ENCODE measurements around the gene VGLL4.

VGLL4 gene

DNA sequence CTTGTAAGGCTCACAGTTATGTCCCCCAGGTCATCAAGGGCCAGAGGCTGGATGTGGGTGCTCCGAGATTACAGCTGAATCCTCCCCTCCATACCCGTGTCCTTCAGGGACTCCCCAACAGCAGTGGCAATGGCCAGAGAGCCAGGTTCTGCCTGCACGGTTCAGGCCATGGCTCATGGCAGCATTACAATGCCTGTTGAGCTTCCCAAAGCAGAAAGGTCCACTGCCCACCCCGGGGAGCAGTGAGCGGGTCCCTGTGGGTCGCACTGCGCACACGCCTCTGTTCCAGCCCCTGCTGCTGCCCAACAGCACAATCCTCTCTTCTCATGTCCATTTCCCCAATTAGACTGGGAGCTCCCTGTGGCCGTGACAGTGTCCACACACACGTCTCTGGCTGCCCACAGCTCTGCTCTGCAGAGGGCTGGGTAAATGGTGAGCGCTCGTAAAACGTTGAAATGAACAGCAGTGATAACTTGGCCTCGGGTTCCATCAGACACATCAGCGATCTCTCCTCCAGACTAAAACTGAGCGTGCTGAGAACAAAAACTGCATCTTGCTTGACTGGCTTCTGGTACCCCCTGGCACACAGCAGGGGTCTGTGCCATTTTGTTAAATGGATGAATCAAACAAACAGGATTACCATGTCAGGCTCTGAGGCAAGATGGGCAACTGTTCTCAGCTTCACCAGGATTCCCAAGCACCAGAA lies 80.4 kb downstream of the VGLL4 start:
- DNase-seq = no peak

DNA sequence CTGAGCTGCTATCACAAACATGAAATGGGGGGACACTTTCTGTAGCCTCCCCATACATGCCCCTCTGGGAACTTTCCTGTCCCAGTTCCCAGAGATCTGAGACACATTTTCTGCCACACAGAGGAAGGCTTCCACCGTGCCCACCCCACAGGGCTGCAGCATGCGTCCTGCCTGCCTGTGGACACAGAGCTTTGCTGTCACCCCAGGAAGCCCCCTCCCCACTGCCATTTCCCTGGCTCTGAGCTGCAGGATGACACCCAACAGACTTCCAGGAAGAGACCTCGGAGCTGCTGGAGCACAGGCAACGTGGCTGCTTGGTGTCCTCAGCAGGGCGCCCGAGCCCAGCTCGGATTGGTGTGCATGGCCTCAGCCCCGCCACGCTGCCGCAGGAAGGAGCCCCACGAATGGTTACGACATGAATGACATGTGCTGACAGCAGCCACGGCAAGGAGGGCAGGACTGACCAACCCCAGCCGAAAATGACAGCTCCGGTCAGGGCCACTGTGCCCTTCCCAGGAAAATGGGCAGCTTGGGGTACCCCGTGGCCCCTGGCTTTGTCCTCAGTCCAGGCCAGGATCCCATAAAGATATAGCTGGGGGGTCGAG lies 81.3 kb downstream of the VGLL4 start:
- DNase-seq = no peak

DNA sequence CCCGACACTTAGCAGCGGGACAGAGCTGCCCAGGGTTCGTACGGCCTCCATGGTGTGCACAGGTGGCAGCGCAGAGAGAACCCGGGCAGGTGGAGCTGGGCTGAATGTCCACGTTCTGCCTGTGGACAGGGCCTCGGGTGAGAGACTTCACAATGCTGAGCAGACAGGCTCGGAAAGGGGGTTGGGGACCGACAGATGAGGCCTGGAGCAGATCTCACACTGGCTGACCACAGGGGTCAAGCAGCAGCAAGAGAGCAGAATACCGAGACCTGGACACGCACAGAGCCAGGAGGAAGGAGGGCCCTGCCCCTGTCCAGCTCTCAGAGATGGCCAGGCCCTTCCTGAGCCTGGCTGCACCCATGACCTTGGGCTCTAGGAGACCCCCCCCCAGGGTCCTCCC lies 83.0 kb downstream of the VGLL4 start:
- no peak for DNase-seq

DNA sequence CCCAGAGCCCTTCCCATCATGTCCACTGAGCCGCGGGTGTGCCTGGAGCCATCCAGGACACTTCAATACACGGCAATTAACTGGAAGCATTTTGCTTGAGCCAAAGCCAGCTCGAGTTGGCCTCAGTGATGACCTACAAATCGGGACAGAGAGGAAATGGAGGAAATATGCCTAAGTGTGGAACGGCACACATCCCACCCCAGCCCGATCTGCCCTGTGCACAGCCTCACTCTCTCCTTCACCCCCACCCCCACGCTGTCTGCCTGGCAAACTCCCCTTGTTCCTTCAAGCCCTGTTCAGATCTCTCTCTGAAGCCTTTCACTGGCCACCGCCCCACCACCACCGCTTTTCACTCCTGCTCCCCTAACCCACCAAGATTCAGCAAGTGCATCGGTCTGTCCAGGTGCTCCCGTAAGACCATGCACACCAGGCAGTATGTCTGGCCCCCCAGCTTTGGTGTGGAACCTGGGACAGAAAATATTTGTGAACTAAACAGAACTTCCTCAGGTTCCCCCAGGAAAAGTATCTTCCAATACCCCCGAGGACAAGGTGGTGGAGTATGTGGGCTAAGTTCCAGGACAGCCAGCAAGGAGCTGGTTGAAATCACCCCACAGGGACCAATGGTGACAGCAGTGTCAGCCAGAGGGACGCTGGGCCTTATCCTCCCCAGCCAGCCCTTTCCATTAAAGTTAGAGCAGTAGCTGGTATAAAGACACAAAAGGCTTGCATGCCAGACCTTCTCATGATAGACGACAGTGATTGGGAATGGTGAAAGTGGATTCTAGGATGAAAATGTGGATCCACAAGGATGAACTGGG lies 83.7 kb downstream of the VGLL4 start:
- DNase-seq = no peak

DNA sequence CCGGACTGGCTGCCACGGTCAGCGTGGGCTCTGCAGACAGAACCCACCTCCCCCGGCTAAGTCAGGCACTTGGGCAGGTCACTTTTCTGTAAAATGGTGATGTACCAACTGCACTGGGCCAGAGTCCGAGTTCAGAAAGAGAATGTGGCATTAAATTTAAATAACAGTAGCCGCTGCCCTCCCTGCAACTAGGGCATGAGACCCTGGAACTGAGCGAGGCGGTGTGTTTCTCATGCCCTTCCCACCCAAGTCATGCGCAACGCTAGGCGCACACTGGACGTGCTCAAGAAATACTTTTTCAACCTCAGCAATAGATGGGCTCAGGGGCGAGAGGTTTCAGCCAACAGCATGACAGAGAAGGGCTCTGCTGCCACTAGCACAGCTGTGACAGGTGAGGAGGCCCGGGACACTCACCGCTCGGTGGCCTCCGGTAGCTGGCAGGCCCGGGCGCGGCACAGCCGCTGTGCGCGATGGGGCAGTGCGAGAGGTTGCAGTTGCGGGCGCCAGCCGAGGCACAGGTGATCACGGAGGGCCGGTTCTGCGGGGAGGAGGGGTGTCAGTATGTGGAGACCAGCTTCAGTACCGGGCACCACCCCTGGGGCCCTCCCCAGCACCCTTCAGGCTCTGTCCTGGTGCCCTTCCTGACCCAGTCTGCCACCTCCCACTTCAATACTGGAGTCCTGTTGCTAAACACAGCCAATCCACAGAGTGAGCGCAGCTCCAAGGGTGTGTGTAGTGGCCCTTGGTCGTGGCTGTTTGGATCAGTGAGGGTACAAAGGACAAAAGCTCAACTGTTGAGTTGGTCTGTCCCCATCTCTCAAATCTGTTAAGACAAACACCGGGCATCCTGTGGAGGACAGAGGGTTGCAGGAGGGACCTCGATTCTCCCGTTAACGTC lies 84.5 kb downstream of the VGLL4 start:
- DNase-seq = no peak

DNA sequence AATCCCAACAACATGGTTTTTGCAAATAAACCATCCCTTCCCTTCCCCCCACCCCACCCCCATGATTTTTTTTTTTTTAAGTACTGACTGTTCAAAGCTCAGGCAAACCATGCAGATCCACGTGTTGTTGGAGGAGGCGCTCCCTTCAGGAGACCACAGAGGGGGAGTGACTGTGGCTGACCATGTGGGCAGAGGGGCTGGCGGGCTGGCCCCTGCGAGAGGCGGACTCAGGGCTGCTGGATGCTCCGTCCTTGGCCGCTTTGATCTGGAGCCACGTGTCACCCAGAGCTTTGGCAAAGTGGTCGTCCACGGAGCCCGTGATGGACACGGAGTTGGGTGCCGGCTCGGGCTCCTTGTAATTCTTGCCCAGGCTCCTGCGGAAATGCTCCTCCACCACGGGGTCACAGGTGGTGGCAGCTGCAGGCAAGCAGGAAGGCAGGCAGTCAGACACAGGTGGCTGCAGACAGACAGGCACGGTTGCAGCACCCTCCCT lies 85.3 kb downstream of the VGLL4 start:
- DNase-seq = no peak

DNA sequence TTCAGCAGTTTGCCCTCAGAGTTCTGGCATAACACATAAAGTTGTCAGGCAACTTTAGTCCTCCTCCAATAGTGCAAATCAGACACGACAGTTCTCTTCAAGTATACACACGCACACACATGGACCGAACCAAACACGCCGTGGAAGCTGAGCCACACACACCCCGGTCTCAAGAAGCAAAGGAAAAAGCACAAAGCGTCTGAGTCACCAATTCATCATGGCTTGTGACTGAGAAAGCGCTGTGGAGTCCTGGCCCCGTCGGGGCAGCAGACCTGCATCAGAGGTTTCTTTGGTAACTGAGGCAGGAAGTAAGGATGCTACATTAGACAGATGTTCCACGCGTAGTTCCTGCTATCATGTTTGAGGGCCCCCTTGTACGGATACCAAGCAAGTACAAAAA lies 85.7 kb downstream of the VGLL4 start:
- DNase-seq = no peak

DNA sequence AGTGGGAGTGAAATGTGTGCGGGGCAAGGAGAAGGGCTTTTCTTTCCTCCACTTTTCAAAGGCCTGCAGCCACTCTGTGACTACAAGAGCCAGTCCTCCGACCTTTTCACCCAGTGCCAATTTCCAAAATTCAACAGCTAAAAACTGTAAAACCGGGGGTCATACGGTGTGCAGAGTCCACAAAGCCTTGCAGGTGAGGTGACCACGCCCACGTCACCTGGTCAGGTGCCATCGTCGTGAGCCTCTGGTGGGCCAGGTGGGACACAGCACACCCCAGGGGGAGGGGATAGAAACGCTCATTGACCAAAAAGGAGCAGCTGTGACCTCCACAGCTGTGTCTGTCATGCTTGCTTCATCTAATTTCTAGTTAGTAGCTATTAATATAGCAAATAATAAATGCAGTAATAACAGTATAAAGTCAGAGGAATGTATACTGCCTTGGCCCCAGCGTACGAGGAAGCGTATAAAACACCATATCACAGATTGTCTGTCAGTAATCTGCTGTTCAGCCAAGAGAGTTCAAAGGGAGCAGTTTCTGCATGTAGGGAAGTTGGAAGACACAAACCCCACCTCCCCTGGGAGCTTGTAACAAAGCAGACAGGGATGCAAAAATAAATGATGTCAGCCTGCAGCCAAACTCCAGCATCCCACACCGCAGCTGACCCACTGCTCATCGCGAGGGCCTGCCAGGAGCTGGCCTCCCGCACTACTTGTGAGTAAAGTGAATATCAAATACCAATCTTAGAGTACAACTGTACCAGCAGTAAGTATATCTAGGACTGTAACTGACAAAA lies 86.7 kb downstream of the VGLL4 start:
- no peak for DNase-seq

DNA sequence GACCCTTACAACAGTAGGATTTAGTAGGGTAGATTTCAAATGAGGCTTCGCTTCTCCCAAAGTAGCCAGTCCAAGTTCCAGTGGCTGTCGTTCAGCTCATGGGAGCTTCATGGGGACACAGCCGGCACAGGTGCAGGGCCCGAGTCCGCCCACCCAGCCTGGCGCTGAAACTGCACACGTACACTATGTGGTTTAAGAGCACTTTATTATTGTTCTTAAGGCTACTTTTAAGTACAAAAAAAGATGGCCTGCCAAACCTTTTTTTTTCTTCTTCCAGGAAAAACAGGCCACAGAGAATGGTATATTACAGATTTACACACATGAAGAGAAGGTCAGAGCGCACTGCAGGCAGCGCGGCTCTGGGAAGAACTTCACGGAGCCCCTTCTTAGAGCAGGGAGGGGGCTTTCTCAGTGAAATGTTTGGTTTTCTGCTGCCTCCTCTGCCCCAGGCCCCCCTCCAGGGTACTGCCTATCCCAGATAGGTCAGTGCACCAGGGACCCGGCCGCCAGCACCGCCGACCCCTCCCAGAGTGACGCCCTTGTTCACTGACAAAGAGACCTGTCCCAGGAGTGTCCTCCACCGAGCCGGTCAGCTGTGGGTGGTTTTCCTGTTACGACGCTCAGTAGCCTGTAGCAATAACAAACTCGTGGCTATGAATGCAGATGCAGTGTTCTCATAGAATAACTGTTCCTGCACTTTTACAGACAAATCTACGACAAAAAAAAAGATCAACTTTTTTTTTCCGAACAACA lies 87.7 kb downstream of the VGLL4 start:
- no peak for DNase-seq

DNA sequence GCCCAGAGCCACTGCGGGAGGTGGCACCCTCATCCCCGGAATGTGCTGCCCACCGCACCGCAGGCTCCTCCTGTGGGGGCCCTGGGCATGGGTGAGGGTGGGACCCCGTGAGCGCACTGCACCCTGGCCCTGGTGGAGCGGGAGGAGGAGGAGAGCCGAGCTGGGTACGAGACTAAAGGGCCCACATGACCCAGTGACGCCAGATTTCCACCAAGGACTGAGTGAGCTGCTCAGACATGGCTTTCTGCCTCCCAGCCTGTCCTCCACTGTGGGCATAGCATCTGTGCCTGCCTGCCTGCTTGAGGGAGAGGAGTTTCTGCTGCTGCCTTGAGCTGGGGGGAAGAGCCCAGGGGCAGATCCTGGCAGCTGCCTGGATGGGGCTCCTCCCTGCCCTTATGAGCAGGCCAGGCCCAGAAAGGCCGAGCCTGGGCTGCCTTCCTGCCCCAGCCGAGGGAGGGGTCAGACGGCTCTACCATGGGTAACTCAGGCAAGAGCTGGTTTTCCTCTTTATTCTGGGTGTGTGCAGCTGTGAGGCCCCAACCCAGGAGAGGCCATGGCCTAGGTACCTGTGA lies 88.4 kb downstream of the VGLL4 start:
- DNase-seq = no peak

DNA sequence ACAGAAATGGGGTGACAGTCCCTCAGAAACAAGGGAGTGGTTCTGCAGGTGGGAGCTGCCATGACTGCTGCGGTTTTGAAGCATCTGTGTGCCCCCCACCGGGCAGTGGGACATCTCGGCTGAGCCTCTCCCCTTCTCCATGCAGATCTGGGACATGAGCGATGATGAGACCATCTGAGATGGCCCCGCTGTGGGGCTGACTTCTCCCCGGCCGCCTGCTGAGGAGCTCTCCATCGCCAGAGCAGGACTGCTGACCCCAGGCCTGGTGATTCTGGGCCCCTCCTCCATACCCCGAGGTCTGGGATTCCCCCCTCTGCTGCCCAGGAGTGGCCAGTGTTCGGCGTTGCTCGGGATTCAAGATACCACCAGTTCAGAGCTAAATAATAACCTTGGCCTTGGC lies 89.0 kb downstream of the VGLL4 start:
- DNase-seq = no peak

DNA sequence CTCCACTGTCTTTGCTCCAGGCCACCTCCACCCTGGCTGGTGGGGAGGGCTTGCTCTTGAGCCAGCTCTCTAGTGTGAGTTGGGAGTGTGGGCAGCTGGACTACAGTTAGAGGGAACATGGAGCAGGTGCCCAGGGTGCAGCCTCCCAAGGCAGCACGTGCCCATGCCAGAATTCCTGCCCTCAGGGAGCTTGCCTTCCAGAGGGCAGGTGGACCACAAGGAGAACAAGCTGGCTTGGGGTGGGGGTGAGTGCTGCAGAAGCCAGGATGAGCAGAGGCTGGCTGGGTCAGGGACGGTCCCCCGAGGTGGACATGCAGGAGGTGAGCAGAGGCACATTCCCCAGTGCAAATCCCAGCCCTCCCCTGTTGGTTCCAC lies 89.5 kb downstream of the VGLL4 start:
- DNase-seq = no peak

DNA sequence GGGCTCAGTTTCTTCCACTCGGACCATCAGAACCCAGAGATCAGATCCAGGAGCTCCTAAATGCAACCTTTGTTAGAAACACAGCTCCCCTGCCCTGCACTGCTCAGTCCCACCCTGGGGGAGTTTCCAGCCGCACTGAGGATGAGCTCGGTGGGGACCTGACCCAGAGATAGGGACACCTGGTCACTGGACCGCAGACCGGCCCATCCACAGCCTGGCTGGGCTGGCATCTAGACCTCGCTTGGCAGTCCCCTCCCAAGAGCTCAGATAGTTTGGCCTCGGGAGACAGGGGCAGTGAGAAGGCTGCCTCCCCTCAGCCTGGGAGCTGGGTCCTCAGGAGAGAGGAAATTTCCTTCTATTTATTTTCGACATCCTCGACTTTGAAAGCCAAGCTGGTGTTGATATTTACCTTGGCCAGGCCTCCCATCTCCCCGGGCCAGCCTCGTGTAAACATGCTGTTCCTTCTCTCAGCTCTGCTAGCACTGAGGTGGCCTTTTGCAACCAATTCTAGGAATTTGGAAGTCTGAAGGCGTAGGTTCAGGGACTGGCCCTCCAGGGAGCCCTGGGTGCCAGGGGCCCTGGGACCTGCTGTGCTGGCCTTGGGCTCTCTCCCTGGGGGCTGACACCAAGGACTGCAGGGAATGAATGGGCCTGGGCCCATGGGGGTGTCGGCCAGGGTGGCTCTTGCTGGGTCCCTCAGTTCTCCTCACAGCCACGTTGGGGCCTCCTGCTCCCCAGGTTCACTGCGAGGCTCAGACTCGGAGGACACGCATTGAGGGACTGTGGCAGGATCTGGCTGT lies 90.1 kb downstream of the VGLL4 start:
- no peak for DNase-seq

DNA sequence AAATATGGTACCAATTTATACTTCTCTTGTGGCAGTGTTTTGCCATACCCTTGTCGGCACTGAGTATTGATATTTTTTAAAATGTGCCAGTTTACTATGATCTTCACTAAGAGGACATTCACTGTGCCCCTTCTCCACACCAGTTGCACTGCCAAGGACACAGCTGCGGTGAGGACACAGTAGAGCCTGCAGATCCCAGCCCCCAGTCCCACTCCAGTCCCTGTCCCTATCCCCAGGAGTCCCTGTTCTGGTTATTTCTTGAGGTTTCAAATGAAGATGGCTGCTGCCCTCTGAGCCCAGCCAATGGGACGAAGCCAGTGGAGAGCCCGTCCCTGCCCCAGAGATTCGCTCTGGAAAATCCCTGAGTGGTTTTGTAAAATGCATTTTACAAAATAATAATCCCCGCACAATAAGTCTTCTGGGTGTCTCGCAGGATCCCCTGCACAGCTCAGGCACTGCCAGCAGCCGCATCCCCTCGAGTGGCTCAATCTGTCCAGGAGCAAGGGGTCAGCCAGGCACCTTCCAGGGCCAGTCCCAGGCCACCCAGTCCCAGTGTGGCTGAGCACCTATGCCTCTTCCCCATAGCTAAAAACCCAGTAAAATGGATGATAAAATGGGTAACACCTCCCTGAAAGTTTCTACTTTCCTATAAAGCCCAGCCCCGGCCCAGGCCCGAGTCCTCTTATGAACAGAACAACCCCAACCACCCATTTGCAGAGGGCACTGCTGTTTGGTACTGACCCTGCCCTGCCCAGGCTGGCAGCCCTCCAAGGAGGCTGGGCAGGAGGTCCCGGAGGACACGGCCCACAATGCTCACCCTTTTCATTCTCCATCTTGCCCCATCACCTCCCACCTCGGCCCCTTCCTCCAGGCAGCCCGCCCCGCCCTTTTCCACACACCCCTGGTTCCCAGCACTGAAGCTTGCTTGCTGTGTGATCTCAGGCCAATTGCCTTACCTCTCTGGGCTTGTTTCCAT lies 91.1 kb downstream of the VGLL4 start:
- DNase-seq = no peak

DNA sequence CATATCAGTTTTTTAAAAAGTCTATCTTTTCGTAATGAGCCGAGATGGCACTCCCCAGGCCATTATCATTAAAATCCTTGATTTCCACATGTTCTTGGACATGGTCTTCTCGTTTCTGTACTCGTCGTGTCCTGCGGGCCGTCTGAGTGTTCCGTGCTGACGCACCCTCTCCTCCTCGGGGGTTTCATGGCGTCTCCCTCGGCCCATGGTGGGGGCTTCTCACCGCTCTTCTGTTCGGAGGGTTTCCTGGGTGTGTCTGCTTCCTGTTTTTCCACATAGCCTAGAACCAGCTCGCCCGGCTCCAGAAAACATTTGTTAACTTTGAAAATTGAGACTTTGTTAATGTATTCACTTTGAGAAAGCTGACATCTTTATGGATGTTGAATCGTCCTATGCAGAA lies 92.7 kb downstream of the VGLL4 start:
- DNase-seq = no peak

DNA sequence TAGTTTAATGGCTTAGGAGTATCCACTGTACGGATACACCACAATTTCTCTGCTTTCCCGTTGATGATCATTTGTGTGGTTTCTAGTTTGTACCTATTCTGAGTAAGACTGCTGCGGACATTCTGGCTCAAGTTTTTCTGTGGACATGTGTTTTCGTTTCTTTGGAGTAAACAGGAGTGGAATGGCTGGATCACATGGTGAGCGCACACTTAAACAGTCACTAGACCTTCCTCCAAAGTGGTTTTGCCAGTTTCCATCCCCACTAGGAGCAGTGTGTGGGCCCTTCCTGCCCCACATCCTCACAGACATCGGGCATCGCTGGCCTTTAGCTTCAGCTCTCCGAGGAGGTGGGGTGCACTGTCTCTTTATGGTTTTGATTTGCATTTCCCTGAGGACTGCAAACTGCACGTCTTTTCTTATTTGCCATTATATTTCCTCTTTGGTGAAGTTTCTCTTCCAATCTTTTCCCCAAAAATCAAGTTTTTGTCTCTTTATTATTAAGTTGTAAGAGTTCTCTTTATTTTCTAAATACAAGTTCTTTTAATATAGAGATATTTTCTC lies 94.1 kb downstream of the VGLL4 start:
- no peak for DNase-seq

DNA sequence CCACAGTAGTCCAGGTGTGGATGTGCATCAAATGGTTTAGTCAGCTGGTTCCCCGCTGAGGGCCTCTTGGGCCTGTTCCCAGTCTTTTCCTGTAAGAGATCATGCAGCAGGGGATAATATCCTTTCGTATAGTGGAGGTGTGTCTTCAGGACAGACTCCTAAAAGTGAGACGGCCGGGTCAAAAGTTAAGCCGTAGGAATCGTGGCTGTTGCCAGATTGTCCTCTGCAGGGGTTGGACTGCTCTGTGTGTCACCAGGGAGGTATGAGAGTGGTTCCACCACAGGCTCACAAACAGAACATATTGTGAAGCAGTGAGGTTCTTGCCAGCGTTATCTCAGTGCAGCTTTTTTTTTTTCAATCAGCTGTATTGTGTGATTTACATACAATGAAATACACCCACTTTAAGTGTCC lies 95.0 kb downstream of the VGLL4 start:
- no peak for DNase-seq

DNA sequence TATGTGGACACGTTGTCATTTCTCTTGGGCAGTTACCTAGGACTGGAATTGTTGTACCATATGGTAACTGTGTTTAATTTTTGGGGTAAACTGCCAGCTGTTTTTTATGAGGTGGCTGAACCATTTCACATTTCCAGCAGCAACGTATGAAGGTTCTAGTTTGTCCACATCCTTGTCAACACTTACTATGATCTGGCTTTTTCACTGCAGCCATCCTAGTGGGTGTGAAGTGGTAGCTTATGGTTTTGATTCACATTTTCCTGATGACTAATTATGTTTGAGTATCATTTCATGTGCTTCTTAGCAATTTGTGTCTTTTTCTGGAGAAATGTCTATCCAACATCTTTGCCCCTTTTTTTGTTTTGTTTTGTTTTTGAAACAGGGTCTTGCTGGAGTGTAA lies 96.2 kb downstream of the VGLL4 start:
- no peak for DNase-seq
